VCaP (cell line): ENCODE measurements around the gene GNA15.

ENCODE experiments used
- H3K27ac ChIP-seq: fragments of 450-650 bp; 2 replicates; pipeline ENCODE4 v1.5.1; 2017
- TF ChIP-seq, protein P1 (sequence below): fragments of 450-650 bp; conservative IDR thresholded peaks from 2 replicates; pipeline ENCODE4 v1.5.1; 2017; ENCODE audit warnings: mild to moderate bottlenecking, moderate library complexity

The GNA15 gene

DNA sequence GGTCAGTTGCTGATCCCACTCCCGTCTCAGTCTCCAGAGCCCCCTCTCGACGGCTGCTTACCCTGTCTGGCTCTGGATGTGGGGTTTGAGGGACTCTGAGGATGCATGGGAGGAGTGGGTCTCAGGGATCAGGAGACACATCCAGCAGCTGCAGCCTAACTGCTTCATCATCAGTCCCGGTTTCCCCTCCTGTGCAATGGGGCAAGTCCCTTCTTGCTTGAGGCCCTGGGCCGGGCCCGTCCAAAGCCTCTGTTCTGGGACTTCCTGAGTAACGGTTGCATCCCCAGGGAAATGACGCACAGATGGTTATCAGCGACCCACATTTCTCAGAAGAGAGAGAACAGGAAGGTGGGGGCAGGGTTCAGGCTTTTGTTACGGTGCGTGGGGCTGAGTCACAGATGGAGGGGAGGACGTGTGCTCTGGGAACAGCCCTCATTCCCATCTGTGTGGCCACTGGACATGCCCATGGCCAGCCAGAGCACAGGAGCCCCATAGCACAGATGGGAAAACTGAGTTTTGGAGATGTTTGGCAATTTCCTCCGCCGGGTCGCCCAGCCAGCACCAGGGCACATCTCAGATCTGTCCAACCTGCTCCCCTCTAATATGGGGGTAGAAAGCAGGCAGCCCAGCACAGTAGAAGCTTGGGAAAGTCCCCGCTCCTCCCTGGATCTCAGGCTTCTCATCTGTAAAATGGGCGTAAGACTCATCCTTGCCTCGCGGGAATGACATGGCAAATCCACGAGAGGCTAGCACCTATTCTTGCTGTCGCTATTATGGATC lies 19.3 kb downstream of the GNA15 start:
- H3K27ac ChIP-seq = no peak overlapping the region

DNA sequence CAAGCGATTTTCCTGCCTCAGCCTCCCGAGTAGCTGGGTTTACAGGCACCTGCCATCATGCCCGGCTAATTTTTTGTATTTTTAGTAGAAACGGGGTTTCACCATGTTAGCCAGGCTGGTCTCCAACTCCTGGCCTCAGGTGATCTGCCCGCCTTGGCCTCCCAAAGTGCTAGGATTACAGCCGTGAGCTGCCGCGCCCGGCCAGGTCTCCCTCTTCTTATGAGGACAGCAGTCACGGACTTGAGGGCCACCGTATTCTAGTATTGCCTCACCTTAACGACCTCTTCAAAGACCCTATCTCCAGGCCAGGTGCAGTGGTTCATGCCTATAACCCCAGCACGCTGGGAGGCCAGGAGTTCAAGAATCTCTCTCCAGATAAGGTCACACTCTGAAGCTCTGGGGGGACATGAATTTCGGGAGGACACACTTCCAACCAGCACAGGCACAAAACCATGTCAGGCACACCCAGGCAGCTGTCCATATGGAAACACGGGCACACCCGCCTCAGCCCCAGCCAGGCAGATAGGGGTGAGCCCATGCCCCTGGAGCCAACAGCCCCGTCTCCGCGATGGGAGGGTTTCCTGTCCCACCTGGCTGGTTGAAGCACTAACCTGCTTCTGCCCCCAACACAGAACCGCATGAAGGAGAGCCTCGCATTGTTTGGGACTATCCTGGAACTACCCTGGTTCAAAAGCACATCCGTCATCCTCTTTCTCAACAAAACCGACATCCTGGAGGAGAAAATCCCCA lies 21.4 kb downstream of the GNA15 start:
- TF ChIP-seq, protein P1, sequence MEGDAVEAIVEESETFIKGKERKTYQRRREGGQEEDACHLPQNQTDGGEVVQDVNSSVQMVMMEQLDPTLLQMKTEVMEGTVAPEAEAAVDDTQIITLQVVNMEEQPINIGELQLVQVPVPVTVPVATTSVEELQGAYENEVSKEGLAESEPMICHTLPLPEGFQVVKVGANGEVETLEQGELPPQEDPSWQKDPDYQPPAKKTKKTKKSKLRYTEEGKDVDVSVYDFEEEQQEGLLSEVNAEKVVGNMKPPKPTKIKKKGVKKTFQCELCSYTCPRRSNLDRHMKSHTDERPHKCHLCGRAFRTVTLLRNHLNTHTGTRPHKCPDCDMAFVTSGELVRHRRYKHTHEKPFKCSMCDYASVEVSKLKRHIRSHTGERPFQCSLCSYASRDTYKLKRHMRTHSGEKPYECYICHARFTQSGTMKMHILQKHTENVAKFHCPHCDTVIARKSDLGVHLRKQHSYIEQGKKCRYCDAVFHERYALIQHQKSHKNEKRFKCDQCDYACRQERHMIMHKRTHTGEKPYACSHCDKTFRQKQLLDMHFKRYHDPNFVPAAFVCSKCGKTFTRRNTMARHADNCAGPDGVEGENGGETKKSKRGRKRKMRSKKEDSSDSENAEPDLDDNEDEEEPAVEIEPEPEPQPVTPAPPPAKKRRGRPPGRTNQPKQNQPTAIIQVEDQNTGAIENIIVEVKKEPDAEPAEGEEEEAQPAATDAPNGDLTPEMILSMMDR = no peak
- H3K27ac ChIP-seq = no peak overlapping the region

More for the DNA sequence above, 19.3 kb downstream of the GNA15 start:
- TF ChIP-seq, protein P1 = no peak

- TF ChIP-seq, protein P1 = no peak
- no peak overlapping the region for H3K27ac ChIP-seq
Measured at GRCh38 chr19:3159565-3159964, 23.7 kb downstream of the GNA15 start.

- TF ChIP-seq, protein P1 = no peak
- H3K27ac ChIP-seq = no peak overlapping the region
Measured at GRCh38 chr19:3160219-3160618, 24.4 kb downstream of the GNA15 start.

- no peak overlapping the region for H3K27ac ChIP-seq
- TF ChIP-seq, protein P1 = no peak
Measured at GRCh38 chr19:3161453-3161852, 25.6 kb downstream of the GNA15 start.

DNA sequence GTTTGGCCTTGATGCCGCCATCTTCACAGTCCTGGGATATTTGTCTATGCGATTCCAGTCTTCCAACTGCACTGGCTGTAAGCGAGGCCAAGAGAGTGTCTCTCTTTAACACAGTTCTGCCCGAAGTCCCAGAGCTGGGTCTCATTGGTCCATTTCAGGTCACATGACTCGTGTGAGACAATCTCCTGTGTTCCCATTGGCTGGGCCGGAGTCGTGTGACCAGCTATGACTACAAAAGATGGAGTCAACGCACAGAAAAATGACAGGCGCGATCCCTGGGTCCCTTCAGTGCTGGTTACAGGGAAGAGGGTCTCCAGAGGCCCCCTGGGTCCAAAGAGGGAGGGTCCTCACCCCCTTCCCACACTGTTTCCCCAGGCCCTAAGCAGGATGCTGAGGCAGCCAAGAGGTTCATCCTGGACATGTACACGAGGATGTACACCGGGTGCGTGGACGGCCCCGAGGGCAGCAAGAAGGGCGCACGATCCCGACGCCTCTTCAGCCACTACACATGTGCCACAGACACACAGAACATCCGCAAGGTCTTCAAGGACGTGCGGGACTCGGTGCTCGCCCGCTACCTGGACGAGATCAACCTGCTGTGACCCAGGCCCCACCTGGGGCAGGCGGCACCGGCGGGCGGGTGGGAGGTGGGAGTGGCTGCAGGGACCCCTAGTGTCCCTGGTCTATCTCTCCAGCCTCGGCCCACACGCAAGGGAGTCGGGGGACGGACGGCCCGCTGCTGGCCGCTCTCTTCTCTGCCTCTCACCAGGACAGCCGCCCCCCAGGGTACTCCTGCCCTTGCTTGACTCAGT lies 26.8 kb downstream of the GNA15 start:
- no peak overlapping the region for H3K27ac ChIP-seq

More for the DNA sequence above, 26.8 kb downstream of the GNA15 start:
- TF ChIP-seq, protein P1 = no peak
